ACC112 (cell line): Measurements from ENCODE around the gene EMILIN2.

Experiments
- H2AFZ ChIP-seq: fragments of 200-600 bp; sonication (generic); one replicate; pipeline ENCODE4 v1.6.0; 2017; ENCODE audit warnings: antibody characterized with exemption, low read length; ENCODE audit not compliant: unreplicated experiment
- H3K27ac ChIP-seq: fragments of 200-600 bp; sonication (generic); 2 replicates; pipeline ENCODE4 v1.5.1; 2014; ENCODE audit warnings: low read depth, mild to moderate bottlenecking, antibody characterized with exemption, low read length, moderate library complexity
- H3K27me3 ChIP-seq: fragments of 200-600 bp; sonication (generic); 2 replicates; pipeline ENCODE4 v1.6.1; 2014; ENCODE audit warnings: mild to moderate bottlenecking, antibody characterized with exemption, low read length, moderate library complexity, mixed read lengths; ENCODE audit not compliant: insufficient read depth
- H3K36me3 ChIP-seq: fragments of 200-600 bp; sonication (generic); 2 replicates; pipeline ENCODE4 v1.6.1; 2016; ENCODE audit warnings: mild to moderate bottlenecking, antibody characterized with exemption, low read length, moderate library complexity, mixed read lengths; ENCODE audit not compliant: insufficient read depth
- H3K4me1 ChIP-seq: fragments of 200-600 bp; sonication (generic); one replicate; pipeline ENCODE4 v1.6.1; 2016; ENCODE audit warnings: low read length, mixed read lengths; ENCODE audit not compliant: insufficient read depth, unreplicated experiment, control insufficient read depth
- H3K4me3 ChIP-seq: fragments of 200-600 bp; sonication (generic); 2 replicates; pipeline ENCODE4 v1.5.1; 2014; ENCODE audit warnings: mild to moderate bottlenecking, low read depth, low read length
- H3K79me2 ChIP-seq: fragments of 200-600 bp; sonication (generic); one replicate; pipeline ENCODE4 v1.6.0; 2016; ENCODE audit warnings: low read length; ENCODE audit not compliant: control insufficient read depth, unreplicated experiment, insufficient read depth

Gene EMILIN2

DNA sequence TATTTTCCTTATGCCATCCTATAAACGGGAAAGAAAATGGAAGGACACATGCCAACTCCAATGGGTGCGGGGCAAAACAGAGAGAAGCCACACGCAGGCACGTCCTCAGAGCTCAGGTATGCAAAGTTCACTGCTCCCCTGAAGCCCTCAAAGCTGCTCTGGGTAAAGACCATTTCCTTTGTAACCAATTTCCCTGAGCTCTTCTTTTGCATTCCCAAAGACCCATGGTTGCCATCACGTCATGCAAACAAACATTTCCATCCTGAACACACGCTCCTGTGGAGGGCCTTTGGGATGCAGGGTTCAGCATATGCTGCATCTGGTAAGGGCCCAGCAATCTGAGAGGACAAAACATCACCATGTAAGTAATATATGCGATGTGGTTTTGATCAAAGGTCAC lies 69.4 kb downstream of the EMILIN2 start:
- H3K79me2 ChIP-seq, result no peaks in the 10 kb centered on the region
- H2AFZ ChIP-seq, result no peak overlapping the region
- H3K27ac ChIP-seq, result no peak overlapping the region
- peaks cover 43% of the 10 kb centered on the region; the same call in 1 of the 2 replicates for H3K36me3 ChIP-seq
- H3K27me3 ChIP-seq, result no peaks in the 10 kb centered on the region
- H3K4me1 ChIP-seq, result no peaks in the 10 kb centered on the region
- H3K4me3 ChIP-seq, result no peak overlapping the region

DNA sequence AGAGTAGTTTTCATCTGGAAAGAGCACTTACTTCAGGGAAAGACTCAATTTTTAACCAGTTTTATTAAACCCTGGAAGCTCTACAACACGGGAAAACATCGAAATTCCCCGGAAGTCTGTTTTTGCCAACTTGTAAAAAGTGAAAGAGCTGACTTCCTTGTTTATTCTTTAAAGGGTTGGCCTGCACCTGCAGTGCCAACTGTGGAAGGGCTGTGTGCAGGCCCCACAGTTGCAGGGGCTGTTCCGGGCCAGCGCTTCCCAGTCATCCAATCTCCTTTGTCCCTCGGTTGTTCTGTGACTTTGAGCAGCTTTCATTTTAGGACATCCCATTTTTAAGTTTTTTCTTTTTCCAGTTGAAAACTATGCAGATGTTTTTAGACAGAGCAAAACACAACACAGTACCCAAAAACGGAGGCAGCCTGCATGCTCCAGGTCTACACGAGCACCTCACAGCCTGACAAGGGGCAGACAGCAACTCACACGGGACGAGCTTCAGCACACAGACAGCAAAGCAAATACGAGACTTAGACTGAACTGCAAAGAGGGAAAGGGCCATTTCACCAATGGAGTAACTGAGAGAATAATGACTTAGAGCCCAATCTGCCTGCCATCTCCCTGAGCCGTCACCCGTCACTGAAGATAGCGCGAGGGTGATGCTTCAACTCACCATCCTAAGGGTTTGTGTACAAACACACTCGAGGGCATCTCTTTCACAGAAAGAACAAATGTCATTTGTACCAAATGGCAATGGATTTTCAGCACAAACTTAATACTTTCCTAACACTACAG lies 70.6 kb downstream of the EMILIN2 start:
- Histone ChIP-seq H2AFZ (no peak overlapping the region), H3K27ac (no peak overlapping the region), H3K36me3 (peaks cover 47% of the 10 kb centered on the region; the same call in 1 of the 2 replicates), H3K27me3 (no peaks in the 10 kb centered on the region), H3K4me3 (no peak overlapping the region), H3K79me2 (no peaks in the 10 kb centered on the region), H3K4me1 (no peaks in the 10 kb centered on the region)

DNA sequence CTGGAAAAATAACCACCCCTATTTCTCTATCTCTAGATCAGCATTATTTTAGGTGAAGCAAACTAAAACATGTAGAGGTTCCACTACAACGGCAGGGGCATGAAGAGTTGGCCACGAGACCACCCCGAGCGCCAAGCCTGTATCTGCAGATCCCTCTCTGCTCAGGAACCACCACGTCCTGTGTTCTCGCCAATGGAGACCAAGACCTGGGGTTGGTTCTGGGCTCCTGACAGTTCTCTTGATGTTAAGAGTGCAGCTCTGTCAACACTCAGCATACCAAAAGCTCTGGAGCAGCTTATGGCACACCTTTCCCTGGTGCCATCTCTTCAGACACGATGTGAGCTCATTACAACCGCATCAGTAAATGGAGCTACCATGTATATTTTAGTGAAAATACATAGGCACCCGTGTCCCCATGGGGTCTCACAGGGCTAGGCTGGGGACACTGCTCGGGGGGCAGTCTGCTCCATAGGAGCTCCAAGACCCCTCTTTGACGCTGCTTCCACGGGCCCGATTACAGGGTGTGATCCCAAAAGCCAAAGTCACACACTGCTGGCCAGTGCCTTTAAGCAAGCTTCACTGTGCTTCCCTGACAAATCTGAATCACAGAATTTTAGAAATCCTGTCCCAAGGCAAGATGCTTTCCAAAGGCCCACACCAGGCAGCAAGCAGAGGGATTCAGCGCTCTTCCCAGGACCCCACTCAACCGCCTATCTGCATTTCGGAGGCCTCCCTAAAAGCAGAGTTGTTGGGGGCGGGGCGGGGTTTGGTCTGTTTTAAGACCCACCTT lies 72.2 kb downstream of the EMILIN2 start:
- Histone ChIP-seq H3K27me3 (no peaks in the 10 kb centered on the region), H2AFZ (no peak overlapping the region), H3K4me3 (no peak overlapping the region), H3K79me2 (no peaks in the 10 kb centered on the region), H3K27ac (no peak overlapping the region), H3K36me3 (peaks cover 49% of the 10 kb centered on the region; the same call in 1 of the 2 replicates), H3K4me1 (no peaks in the 10 kb centered on the region)

DNA sequence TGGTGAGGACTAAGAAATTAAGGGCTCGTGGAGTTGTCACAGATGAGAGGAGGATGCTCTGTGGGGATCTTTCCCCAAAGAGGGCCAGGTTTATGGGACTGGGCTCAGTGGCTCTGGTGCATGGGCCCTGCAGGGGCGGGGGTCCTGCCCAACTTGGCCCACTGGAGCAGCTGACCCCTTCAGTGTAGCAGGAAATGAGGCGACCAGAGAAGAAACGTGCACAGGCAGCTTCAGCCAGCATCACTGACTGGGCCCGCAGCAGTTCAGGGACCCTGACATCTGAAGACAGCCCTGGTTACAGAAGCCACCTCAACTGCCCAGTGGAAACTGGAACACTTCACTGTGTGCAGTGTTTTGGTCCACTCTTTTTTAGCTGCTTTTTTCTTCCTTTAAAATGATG lies 72.8 kb downstream of the EMILIN2 start:
- Histone ChIP-seq H3K79me2 (no peaks in the 10 kb centered on the region), H2AFZ (no peak overlapping the region), H3K4me1 (no peaks in the 10 kb centered on the region), H3K27me3 (no peaks in the 10 kb centered on the region), H3K27ac (no peak overlapping the region), H3K4me3 (no peak overlapping the region), H3K36me3 (peaks cover 52% of the 10 kb centered on the region; the same call in 1 of the 2 replicates)

DNA sequence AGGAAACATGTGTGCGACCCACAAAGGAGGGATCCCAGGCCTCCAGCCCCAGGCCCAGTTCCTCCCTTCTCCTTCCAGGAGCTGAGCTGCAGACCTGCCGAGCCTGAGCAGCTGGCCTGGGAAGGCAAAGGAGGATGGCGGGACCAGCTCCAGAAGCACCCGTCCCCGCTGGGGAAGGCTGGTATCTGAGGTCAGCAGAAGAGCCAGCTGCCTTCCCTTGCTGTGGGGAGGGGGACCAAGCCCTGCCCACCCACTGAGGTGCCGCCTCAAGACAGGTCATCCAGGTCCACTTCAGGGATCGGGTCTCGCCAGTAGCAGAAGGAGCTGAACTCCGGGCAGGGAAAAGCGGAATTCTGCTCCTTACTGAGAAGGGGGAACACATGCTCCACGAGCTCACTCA lies 73.2 kb downstream of the EMILIN2 start:
- Histone ChIP-seq H3K79me2 (no peaks in the 10 kb centered on the region), H3K27ac (no peak overlapping the region), H2AFZ (no peak overlapping the region), H3K4me3 (no peak overlapping the region), H3K27me3 (no peaks in the 10 kb centered on the region), H3K4me1 (no peaks in the 10 kb centered on the region), H3K36me3 (peaks cover 55% of the 10 kb centered on the region; the same call in 1 of the 2 replicates)

DNA sequence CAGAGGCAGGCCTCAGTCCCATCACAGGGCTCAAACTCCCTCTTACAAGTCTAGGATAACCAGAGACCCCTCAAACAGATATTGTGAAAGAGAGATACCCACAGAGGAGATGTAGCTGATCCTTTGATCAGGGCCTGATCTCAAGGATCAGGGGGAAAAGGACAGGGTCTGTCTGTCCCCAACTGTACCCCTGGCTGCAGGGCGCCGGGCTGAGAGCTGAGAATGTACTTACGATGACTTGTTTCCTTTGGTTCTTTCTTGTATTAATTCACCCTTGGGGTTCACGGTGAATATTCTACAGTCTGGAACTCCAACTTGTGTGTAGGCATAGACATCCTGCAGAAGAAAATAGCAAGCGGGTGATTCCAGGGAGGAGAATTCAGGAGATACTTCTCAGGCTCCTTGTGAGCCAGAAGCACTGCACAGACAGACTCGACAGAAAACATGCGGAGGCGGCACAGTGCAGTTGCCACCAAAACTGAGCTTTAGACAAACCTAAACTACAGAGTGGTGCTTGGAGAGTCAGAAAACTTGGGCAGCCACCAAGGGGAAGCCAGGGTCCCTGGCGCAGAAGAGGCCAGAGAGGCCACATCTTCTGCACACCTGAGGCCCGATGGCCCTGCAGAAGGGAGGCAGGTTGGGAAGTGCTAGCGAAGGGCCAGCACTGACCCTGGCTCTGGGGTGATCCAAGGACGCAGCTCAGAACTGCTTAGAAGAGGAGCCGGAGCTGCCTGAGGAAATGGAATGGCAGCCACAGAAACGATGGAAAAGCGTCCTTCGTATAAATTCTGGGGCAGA lies 73.9 kb downstream of the EMILIN2 start:
- Histone ChIP-seq H3K4me3 (no peak overlapping the region), H3K36me3 (peaks cover 56% of the 10 kb centered on the region; the same call in 1 of the 2 replicates), H3K27ac (no peak overlapping the region), H3K79me2 (no peaks in the 10 kb centered on the region), H2AFZ (no peak overlapping the region), H3K4me1 (no peaks in the 10 kb centered on the region), H3K27me3 (no peaks in the 10 kb centered on the region)

DNA sequence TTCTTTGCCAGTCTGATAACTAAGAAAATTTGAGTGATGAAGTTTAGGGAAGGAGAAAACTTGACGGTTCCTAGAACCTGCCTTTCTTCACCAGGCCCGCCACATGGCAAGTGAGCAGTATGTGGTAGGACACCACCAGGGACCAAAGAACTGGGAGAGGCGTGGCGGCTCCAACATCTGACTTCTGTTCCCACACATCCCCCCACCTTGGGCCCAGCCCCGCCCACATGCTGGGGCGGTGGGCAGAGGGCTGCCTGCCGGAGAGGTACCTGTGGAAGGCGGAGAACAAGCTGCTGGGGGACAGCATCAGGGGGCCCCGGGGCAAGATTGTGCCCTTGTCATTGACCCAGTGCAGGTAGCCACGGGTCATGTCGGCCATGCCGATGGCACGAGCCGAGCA lies 75.0 kb downstream of the EMILIN2 start:
- Histone ChIP-seq H3K27ac (no peak overlapping the region), H3K36me3 (peaks cover 52% of the 10 kb centered on the region; the same call in 1 of the 2 replicates), H3K4me1 (no peaks in the 10 kb centered on the region), H2AFZ (no peak overlapping the region), H3K27me3 (no peaks in the 10 kb centered on the region), H3K4me3 (no peak overlapping the region), H3K79me2 (no peaks in the 10 kb centered on the region)

DNA sequence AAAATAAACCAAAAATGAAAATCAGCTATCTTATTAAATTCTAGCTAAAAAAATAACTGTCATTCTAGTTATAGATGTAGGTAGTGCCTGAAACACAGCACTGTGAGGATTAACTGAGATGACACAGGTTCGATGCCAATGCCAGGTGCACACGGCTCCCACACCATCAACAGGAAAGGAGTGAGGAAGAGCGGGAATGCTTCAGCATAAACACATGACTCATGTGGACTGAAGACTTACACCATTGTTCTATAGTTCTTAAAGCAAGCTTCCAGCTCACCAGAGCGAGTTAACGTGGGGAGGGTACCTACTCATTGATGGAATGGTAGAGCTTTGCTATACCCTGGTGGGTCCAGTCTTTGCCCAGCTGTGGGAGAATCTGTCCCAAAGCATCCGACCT lies 76.7 kb downstream of the EMILIN2 start:
- Histone ChIP-seq H3K4me3 (no peak overlapping the region), H3K36me3 (peaks cover 55% of the 10 kb centered on the region; the same call in 1 of the 2 replicates), H3K79me2 (no peaks in the 10 kb centered on the region), H3K27ac (no peak overlapping the region), H2AFZ (no peak overlapping the region), H3K27me3 (no peaks in the 10 kb centered on the region), H3K4me1 (no peaks in the 10 kb centered on the region)

DNA sequence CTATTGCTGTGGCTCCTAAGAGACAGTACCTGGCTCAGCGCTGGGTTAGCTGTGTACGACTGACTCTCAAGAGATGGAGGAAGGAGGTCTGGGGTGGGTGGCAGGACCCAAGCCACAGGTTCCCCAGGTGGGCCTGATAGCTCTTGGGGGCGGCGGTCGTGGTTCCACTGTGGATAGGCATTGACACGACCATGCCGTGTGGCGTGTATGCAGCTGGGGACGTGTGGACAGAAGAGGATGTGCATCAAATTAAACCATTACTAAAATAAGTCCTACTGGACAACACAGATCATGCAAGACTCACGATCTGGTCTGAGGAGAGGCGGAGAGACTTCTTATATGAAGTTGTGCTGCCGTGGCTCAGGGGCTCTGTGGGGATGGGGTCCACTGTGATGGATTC lies 78.1 kb downstream of the EMILIN2 start:
- Histone ChIP-seq H3K4me3 (no peak overlapping the region), H3K27me3 (no peaks in the 10 kb centered on the region), H2AFZ (no peak overlapping the region), H3K4me1 (no peaks in the 10 kb centered on the region), H3K27ac (no peak overlapping the region), H3K79me2 (no peaks in the 10 kb centered on the region), H3K36me3 (peaks cover 53% of the 10 kb centered on the region)

DNA sequence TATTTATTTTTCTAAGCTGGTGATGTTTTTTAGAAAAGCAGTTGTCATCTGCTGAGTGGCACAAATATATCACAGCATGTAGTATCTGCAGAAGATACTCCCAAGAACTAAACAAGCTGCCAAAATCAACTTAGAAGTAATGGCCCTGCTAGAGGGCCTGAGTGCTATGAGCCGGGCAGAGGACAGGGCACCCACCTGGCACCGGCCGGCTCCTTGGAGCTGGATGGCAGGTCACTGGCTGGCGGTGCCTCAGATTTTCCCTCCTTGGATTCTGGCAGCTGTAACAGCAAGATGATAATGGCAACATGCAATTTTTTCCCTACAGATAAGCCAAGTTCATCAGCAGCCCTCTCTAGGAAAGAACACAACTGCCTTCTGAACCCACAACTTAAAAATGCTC lies 79.7 kb downstream of the EMILIN2 start:
- no peak overlapping the region for H3K27ac ChIP-seq
- no peaks in the 10 kb centered on the region for H3K79me2 ChIP-seq
- no peak overlapping the region for H2AFZ ChIP-seq
- no peak overlapping the region for H3K4me3 ChIP-seq
- H3K36me3 ChIP-seq, result peaks cover 51% of the 10 kb centered on the region
- no peaks in the 10 kb centered on the region for H3K27me3 ChIP-seq
- H3K4me1 ChIP-seq, result no peaks in the 10 kb centered on the region
